ENCODE data around the gene ITFG2. TPM values are rescaled to one million over a fixed set of nuclear protein-coding genes. Genes with fewer than 3 reads are reported as not detected.

The ITFG2 gene
- total and polyA plus RNA-seq, 2 donors (not counting 3 experiments of a cell fraction or from before 2014, with no cell fraction given) = 25.0 to 31.9 TPM

GRCh38 chr12:2820432-2820831 is 8.0 kb downstream of the ITFG2 start:
- no peak for TF ChIP-seq MYC (IDR thresholded peaks at IDR 0.05; ENCODE audit: low read depth, low read length)
- no peak for TF ChIP-seq GATA2 (IDR thresholded peaks at IDR 0.05; ENCODE audit: insufficient read depth, insufficient read length, low read depth, low read length)
- TF ChIP-seq JUN (IDR thresholded peaks at IDR 0.05; ENCODE audit: borderline replicate concordance, insufficient read depth, insufficient read length, low read depth) = no peak
- no peak for TF ChIP-seq EZH2 (IDR thresholded peaks at IDR 0.05; ENCODE audit: borderline replicate concordance, low read depth, low read length, severe bottlenecking)
- no peak for TF ChIP-seq POLR2A (IDR thresholded peaks at IDR 0.05; ENCODE audit: low read depth, low read length)
- no peak for TF ChIP-seq CTCF (IDR thresholded peaks at IDR 0.05; ENCODE audit: extremely low read depth in 1 of 2, insufficient read depth in 1 of 2, low read depth in 1 of 2, low read length in 2 of 2)
- no peak for TF ChIP-seq MAX (IDR thresholded peaks at IDR 0.05; ENCODE audit: insufficient read depth, insufficient read length)
- TF ChIP-seq FOS (IDR thresholded peaks at IDR 0.05; ENCODE audit: borderline replicate concordance, insufficient read depth, low read length) = no peak
- no peak for TF ChIP-seq POLR2AphosphoS5 (IDR thresholded peaks at IDR 0.05; ENCODE audit: insufficient read depth, low read depth, low read length)
- no peak for FAIRE-seq
- POLR2A ChIA-PET = no interaction called here
- no peak for DNase-seq (ENCODE audit: low read depth, low spot score)
- dilution Hi-C loops (cut with MboI; ENCODE audit: extremely low pct_ligation_motif_present, low sequenced_read_pairs) (no loop called here), intact Hi-C loops (cut with micrococcal nuclease) (no loop called here)
- no peak overlapping the region for H3K4me3 ChIP-seq (replicated peaks in 1 of 3; ENCODE audit: insufficient read depth in 1 of 3, low read depth in 1 of 3, low read length in 3 of 3)
- H3K36me3 ChIP-seq (ENCODE audit: control insufficient read depth in 2 of 2, extremely low read depth in 1 of 2, insufficient read depth in 2 of 2, low read length in 2 of 2) = peaks cover 12 to 40% of the 10 kb centered on the region in 2 experiments
- no peaks in the 10 kb centered on the region for H4K20me1 ChIP-seq (replicated peaks; ENCODE audit: control insufficient read depth, extremely low read depth, insufficient read depth, low read length)
- H3K4me2 ChIP-seq (ENCODE audit: insufficient read depth, low read length) = no peak overlapping the region
- H3K27me3 ChIP-seq (ENCODE audit: control insufficient read depth in 2 of 2, insufficient read depth in 2 of 2, low read length in 2 of 2) = no peaks in the 10 kb centered on the region
- CTCF ChIA-PET = no interaction called here
- H3K4me1 ChIP-seq (ENCODE audit: control insufficient read depth, extremely low read depth, insufficient read depth, low read length) = no peaks in the 10 kb centered on the region
- no TSS peak for BruUV-seq (replicated peaks)
- no peaks in the 10 kb centered on the region for H3K79me2 ChIP-seq (ENCODE audit: control insufficient read depth, insufficient read depth, low read length)
- H3K9me1 ChIP-seq (replicated peaks; ENCODE audit: control insufficient read depth, extremely low read depth, insufficient read depth, low read length) = no peaks in the 10 kb centered on the region
- no peak overlapping the region for H3K27ac ChIP-seq (ENCODE audit: insufficient read depth, low read depth, low read length)
- H3K9ac ChIP-seq (replicated peaks; ENCODE audit: extremely low read depth, insufficient read depth, low read length) = no peak overlapping the region
- no peaks in the 10 kb centered on the region for H3K9me3 ChIP-seq (replicated peaks; ENCODE audit: control insufficient read depth, insufficient read depth, low read length)
- H2AFZ ChIP-seq (ENCODE audit: low read depth, low read length) = no peak overlapping the region
